Measurements from ENCODE around the gene SPSB4. TPM values are rescaled to one million over a fixed set of nuclear protein-coding genes. Genes with fewer than 3 reads are reported as not detected.

Gene SPSB4
- total RNA-seq (2022; extraction: Qiagen RNA extraction), result 0.07 to 0.21 TPM (median 0.12 TPM) in 5 replicates

DNA sequence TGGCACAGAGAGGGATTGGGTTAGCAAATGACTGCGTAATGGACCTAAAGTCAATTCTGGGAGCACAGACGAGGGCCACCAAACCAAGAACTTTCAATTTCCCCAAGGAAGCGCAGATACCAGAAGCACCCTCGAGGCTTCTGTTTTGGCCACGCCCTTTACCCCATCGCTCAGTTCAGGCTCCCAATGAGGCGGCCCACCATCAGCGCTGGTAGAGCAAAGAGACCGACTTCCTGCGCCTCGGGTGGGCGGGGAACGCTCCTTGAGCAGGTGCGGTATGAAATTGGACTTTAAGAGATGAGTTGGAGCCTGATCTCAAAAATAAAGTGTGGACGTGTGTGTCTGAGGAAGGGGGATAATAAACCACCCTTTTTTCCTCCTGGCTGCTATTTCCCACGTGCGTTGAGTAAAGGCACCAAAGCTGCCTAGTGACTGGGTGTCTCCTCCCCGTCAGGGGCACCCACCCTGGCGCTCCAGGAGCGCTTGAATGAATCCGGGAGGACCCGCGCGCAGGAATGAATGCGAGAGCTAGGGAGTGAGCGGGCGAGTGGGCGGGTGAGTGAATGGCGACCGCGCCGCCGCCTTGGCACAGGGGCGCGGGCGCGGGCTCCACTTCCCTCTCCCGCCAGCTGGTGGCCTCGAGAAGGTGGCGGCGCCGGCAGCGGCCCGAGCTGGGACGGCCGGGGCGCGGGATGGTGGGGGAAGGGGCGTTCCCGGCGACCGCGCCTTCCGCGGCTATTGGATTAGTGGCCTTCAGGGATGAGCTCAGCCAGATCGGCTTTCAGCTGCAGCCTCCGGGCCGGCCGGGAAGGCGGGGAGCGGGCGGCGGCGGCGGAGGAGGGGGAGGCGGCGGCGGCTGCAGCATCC, at the start of gene SPSB4:
Gene SPSB4, plus strand, starts transcription at position 772 of the 867 bp plus-strand sequence. CDS start 14,758 bp downstream, outside the sequence.

Other genes starting within 250 kb of the SPSB4 start
- gene SLC25A36, start 109.5 kb upstream of the SPSB4 start, total RNA-seq (2022; extraction: Qiagen RNA extraction), result 15.1 to 24.8 TPM (median 22.3 TPM) in 5 replicates
- 12.1 to 14.5 TPM (median 13.3 TPM) in 5 replicates for gene PXYLP1, start 180.5 kb downstream of the SPSB4 start, total RNA-seq (2022; extraction: Qiagen RNA extraction)